ENCODE data around the gene KCNAB3.

Gene KCNAB3

DNA sequence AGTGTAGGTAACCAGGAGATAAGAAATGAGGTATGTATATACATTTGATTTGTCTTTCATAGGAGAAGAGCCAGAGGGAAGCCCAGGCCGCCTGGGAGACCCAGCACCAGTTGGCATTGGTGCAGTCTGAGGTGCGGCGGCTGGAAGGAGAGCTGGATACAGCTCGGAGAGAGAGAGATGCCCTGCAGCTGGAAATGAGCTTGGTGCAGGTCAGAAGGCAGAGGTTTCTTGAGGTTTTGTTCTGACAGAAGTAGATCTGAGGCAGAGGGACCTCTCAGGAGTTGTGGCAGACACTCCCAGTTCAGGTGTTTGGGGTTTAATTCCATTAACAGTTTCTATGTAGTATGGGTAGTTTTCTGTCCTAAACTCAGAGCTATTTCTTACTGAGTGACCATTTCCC, 10.4 kb upstream of the KCNAB3 start:
- no peak for DNase-seq

DNA sequence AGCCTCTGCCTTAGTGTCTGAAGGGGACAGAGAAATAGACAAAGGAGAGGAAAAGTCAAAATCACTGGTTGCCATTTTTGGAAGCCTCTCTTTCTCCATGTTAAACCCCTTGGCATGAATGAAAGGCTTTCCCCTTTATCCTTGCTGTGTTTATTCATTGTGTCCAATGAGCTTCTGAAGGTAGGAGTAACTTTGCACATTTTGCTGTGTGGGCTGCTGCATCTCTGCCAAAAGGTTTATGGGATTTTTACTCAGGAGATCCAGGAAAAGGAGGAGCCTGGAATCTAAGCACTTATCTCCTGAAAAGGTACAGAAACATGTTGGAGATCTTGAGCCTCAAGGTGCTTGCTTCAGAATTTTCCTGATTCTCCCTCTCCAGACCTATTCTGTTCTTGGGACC, 6.2 kb upstream of the KCNAB3 start:
- no peak for DNase-seq

DNA sequence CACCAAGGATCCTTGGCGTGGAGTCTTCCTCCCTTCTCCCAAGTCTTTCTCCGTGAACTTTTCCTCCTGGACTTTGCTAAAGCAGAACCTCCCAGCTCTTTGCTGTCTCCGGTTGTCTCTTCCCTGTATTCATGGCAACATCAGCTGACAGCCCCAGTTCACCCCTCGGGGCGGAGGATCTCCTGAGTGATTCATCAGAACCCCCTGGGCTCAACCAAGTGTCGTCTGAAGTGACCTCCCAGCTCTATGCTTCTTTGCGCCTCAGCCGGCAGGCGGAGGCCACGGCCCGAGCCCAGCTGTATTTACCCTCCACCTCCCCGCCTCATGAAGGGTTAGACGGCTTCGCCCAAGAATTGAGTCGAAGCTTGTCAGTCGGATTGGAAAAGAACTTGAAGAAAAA, 3.3 kb upstream of the KCNAB3 start:
- DNase-seq, result peak; percentile 35

DNA sequence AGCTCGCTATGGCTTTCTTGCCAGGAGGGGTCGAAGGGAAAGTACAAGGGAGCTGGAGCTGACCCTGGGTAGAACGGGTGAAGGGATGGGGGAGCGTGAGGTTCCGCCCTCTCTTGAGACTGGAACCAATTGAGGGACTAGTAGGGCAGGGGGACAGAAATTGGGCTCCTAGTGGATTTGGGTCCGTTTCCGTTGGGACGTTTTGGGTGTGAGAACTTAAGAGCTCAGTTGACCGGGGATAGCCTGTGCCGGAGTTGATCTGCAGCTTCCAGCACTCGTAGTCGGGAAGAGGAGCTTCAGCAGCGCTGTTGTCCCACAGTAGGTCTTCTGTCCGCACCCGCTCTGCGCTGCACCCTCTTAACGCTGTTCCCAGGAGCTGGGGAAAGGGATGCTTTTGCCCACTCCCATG, 2.8 kb upstream of the KCNAB3 start:
- DNase-seq, result peak; percentile 37

DNA sequence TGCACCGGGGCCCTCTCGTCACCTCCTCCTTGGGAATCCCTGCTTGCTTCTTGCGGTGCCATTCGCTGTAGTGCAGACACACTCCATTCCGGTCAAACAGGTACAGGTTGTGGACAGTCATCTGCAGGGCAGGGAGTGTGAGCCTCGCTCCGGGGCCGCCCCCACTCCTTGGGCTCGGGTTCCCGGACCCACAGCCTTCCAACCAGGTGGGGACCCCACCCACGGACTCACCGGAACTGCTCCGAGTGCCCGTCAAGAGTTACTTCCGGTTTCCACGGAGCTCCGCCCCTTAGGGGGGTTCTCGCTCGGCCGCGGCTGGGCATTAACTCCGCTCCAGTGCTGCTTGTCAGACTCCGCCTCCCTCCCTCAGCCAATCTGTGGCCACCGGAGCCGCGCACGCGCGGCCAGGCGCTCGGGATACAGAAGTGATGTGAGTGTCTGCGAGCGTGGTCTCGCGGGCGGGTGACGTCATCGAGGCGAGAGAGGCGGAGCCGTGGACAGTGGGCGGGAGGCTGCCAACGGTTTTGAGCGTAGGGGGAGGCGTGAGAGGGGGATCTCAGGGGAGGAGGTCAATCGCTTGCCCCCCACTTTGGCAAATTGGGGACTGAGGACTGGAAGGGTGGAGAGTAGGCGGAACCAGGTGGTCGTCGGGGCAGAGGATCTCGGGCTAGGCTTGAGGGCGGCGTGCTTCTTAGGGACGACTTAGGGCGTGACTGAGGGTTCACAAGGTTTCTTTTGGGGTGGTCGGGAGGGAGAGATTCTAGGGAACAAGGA, 2.2 kb upstream of the KCNAB3 start, which contains the start of the genes CNTROB and TRAPPC1:
Gene CNTROB, plus strand, starts transcription at position 498 of the 774 bp plus-strand sequence. CDS start 874 bp downstream, outside the sequence.
Gene TRAPPC1, minus strand, starts transcription at position 238 of the 774 bp plus-strand sequence. Its CDS starts 117 bp downstream, at position 121.
- peak; percentile 100 for DNase-seq

DNA sequence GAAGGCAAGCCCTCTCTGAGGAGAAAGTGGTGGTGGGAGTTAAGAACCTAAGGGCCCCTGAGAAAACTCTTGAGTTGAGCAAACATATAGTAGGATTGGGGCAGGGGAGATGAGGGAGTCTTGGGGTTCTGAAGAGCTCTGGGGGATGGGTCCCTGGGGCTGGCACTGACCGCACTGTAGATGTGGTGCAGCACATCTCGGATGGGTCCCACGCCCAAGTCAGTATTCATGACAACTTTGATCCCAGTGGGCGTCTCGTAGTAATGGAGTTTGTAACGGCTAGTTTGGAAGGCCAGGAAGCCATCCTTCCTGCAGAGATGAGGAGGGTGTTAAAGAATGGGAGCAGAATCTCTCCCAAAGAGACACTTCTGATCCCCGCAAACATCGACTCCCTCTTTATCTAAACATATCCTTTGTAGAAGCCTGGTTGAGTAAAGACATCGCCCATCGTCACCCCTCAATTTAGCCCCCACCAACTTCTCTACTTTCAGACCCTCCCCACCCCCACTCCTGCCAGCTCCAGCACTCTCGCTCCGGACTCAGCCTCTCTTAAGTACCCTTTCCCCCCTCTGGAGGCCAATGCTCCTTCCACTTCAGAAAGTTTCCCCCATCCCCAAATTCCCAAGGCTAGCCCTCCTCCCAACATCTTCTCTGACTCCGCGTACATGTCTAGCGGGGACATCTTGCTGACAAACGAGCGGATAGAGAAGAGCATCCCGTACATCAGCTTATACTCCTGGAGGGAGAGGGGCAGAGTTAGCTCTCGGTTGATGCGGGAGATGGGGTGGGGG, 1.4 kb upstream of the KCNAB3 start:
- no peak for DNase-seq

DNA sequence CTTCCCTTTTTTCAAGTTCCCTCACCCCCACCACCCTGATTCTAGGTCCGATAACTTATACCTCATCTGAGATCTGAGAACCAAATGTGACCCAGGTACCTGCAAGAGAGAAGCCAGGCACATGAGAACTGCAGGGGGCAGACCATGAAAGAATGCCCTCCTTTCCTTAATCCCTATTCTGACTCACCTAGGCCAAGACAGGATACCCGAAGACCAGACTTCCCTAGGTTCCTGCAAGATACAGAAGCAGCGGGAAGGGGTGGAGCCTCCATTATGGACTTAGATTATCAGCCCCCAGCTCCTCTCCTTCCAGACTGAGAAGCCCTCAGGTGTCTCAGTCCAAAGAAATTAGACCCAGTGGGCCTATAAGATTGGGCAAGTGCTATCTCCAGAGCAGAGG, 2.1 kb downstream of the KCNAB3 start:
- DNase-seq, result no peak

DNA sequence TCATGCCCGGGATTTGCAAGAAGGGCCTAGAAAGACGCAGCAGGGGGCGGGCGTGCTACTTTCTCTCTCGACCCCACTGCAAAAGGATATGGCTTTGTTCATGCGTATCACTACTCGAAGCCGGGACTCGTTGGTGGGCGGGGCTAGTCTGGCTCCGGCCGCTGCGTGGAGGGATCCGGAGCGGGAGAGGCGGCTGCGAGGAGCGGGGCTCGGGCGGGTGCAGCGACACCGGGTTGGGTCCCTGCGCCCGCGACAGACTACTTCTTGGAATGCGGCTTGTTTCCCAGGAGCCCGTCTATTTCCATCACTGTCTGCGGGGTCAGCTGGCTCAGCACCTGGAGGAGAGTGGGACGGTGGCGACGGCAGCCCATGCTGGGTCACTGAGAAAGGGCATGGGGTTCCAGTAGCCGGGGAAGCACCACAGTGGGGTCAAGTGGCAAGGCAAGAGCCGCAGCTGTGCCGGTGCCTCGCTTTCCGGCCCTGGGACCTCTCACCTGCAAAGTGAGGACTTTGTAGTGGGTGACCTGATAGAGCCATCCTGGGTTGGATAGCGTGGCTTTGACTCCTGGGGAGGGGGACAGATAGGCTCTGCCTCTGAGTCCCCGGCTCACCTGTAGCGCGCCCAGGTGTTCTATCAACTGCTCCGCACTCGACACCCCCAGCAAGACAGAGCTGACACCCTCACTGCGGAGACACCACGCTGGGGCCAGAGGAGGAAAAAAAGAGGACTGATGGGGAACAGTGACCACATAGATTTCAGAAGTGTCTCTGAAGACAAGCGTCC, 6.6 kb downstream of the KCNAB3 start:
- peak; percentile 90 for DNase-seq

DNA sequence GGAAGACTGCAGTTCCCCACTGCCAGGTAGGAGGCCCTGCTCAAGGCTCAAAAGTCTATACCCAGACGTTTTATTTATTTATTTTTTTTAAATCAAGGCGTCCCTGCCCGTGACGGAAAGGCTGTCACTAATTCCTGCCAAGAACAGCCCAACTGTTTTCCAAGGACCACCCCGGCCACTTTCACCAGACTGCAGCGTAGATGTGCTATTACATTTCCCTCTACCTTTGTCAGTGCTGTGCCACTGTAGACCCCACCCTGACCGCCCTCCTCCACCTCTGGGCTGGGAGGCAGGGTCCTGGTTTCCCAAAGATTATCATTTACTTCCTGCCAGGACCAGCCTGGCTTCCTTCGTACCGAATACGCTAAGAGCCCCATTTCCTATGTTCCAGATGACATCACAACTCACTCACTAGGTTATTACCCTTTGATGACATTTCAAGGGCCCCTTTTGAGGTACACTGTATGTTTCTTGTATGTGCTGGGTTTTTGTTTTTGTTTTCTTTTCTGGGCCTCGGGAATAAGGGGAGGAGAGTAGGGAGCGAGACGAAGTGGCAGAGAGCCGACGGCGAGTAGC, 7.3 kb downstream of the KCNAB3 start:
- DNase-seq, result peak; percentile 8

DNA sequence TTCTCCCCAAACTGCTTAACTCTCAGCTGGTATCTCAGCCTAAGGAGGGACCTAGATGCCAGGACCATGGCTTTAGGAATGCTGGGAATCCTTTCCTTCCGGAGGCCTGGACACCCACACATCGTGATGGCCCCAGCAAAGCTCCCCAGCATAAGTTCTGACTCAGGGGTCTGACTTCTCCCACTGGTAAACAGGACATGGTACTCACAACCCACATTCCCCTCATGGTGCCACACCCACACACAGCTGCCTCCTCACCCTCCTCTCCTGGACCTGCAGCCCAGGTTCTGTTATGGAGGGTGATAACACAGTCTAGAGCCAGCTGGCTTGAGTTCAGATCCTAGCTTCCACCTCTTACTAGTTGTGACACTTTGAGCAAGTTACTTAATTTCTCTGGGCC, 12.8 kb downstream of the KCNAB3 start:
- peak; percentile 15 for DNase-seq

DNA sequence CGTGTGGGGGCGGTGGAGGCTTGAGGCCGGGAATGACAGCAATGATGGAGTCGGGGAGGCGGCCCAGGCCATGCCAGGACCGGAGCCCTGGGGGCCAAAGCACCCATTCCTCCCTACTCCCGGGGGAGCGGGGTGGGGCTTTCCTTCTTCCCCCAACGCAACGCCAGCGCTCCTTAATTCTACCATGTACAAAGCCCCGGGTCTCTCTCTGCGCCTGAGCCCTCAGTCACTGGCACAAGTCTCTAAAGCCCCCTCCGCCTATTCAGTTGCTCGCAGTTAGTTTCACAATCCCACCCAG, 13.3 kb downstream of the KCNAB3 start:
- DNase-seq, result no peak

DNA sequence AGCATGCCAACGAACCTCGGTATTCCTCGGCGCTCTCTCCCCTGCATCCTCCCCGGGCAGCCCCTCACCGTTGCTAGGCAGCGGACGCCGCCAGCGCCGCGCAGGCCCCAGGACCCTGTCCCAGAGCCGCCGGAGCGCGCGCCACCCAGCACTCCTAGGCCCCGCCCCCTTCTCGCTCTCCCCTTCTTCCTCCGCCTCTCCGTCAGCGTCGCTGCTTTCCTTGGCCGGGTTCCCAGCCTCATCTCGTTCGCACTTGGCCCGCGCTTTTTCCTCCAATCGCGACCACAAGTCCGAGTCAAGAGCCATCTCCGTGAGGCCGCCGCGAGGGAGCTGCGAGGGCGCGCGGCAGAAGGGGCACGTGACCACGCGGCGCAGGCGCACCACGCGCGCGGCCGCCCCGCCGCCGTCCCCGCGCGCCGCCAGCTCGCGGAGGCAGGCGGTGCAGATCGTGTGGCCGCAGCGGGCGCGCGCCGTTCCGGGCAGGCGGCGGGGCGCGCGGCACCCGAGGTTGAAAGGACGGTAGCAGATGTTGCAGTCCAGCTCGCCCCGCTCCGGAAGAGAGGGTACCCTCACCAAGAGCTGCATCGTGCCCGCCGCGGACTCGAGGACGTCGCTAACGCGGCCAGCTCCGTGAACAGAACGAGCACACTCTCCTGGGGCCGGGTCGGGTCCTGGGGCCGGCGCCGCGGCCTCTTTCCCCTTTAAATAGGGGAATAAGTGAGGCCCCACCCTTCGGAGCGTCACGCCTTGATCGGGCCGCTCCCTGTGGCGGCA, 13.9 kb downstream of the KCNAB3 start, which contains the start of gene RNF227:
Gene RNF227, minus strand, starts transcription at position 679 of the 774 bp plus-strand sequence. Its CDS starts 94 bp downstream, at position 585.
- peak; percentile 87 for DNase-seq

DNA sequence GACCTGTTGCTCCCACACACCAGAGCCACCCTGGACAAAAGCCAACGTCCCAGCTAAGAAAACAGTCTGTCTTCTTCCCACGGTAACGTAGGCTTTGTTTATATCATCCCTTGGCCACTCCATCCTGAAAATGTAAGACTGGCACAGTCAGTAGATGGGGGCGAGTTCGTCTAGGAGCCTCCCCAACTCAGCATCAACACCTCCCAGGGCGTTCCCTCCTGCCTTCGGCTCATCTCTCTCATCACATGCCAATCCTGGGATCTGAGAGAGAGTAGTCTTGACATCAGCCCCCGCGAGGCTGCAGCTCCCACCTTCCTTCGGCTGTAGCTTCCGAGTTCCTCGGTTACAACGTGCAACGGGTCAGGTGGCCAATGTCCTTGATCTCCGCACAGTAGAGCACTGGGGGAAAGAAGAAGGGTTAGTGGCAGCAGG, 14.5 kb downstream of the KCNAB3 start:
- DNase-seq, result no peak

DNA sequence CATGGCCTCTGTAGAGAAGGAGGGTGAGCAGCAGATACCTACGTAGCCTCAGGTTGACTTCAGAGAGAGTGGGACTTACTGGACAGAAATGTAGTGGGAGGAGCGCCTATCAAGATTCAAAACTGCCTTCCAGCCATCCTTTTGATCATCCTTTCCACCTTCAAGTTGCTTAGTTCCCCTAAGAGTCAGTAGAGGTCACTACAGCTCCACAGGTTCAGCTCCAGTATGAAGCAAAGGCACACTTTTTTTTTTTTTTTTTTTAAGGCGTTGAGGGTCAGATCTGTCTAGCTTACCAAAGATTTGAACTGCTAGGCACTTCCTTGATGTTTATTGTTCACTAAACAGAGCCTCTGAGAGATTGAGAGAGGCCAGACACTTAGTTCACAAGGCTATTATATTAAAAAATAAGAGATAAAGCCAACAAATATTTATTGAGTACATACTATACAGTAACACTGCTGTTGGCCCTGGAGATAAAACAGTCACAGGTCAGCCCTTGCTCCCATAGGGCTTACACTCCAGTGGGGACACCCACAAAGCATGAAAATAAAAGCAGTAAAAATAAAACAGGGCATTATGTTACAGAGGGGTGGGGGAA, 16.6 kb downstream of the KCNAB3 start:
- peak; percentile 55 for DNase-seq

DNA sequence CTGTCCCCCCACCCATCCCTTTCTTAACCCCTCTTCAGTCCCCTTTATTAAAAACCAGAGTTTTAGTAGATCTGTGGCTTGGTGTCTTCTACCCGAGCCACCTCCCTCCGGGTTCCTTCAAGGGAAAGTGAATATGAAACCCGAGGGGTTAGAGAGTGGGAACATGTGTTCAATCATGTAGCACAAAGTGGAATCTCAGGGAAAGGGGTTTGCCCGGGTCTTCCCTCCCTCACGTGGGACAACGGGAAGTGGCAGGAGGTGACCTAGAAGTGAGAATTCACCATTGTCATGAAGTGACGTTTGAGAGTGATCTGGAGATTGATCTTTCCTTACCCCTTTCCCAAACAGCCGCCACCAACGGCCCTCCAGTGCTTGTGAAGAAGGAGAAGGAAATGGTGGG, 18.5 kb downstream of the KCNAB3 start:
- no peak for DNase-seq

DNA sequence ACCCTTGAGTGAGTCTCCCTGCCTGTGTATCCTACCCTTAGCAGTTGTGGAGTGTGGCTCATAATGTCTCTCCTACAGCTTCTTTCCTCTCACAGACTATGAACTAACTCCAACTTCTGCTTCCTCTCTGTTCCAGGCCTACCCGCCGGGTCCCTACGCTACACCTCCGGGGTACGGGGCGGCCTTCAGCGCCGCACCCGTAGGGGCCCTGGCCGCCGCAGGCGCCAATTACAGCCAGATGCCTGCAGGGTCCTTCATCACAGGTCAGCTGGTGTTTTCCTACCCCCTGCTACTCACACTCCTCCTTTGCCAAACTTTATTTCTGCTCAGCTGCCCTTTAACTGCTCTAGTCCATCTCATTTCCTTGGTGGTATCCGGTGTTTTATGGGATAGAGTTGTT, 18.9 kb downstream of the KCNAB3 start:
- DNase-seq, result no peak

DNA sequence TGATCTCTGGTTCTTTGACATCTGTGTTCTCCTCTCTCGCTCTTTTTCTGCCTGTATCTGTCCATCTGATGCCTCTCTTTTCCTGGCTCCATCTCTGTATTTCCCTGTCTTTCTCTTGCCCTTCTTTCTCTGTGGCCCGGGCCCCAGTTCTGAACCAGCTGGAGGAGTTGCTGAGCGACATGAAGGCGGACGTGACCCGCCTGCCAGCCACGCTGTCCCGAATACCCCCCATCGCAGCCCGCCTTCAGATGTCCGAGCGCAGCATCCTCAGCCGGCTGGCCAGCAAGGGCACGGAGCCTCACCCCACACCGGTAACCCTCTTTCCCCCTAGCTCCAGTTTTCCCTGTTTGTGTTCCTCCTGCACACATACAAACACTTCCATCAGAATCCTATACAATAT, 19.4 kb downstream of the KCNAB3 start:
- DNase-seq, result no peak

DNA sequence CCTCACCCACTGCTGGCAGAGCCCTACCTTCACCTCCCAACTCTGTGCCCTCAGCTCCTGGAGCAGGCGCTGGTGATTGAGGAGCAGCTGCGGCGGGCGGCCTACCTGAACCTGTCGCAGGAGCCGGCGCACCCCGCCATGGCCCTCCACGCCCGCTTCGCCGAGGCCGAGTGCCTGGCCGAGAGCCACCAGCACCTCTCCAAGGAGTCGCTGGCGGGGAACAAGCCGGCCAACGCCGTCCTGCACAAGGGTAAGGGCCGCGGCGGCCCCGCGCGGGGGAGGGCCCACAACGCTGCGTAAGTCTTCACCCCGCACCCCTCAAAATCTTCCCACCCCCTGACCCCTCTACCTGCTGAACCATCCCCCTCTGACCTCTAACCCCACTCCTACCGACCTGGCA, 20.6 kb downstream of the KCNAB3 start:
- no peak for DNase-seq

DNA sequence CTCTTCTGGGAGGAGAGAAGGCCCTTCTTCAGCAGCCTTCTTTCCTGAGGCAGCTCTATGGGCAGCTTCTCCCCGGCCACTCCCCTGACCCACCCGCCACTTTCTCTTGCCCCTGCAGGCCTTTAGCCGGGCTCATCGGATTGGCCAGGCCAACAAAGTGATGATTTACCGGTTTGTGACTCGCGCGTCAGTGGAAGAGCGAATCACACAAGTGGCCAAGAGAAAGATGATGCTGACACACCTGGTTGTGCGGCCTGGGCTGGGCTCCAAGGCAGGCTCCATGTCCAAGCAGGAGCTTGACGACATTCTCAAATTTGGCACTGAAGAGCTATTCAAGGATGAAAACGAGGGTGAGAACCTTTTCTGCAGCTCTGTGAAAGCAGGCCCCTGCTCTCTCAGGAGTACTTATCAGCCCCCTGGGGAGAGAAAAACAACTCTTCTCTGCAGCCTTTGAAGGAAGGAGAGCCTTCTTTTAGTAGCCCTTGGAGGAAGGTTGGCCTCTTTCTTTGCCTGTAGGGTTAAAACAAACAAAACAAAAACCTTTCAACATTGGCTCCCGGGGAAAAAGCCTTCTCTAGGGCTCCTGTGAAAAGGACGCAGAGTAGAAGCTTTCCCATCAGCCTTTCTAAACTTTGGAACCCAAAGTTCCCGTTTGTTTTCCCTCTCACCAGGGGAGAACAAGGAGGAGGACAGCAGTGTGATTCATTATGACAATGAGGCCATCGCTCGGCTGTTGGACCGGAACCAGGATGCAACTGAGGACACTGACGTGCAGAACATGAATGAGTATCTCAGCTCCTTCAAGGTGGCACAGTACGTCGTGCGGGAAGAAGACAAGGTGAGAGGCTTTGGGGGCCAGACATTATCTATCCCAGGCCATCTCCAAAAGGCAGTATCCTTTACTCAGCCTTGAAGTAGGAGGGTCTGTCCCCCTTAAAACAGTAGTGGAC, 26.2 kb downstream of the KCNAB3 start:
- DNase-seq, result no peak

DNA sequence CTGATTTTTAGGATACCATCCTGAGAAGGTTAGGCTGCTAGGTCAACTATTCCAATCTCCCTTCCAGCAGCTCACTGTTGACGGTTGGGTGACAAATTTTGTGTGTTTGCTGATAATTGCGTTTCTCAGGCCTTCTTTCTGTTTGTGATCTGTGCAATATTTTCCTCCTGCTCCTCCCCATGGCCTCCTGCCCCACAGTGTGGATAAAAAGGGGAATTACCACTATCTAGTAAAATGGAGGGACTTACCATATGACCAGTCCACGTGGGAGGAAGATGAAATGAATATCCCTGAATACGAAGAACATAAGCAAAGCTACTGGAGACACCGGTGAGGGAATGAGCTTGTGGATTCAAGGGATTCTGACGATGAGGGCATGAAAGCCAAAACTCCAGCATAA, 31.9 kb downstream of the KCNAB3 start:
- peak; percentile 17 for DNase-seq
